Panc1 (cell line): Measurements from ENCODE around the gene PNO1.

Experiments
- CTCF ChIP-seq: fragments of 450-650 bp; IDR thresholded peaks from 2 replicates; pipeline ENCODE4 v1.5.1; 2017; ENCODE audit warnings: mild to moderate bottlenecking
- POLR2AphosphoS5 ChIP-seq: IDR thresholded peaks from 2 replicates; pipeline ENCODE4 v1.6.1; 2012; ENCODE audit warnings: mild to moderate bottlenecking, low read depth, low read length, moderate library complexity
- SIN3A ChIP-seq: IDR thresholded peaks from 2 replicates; pipeline ENCODE4 v1.6.1; 2012; ENCODE audit warnings: low read depth, mild to moderate bottlenecking, low read length, moderate library complexity, borderline replicate concordance; ENCODE audit not compliant: insufficient read depth
- TCF7L2 ChIP-seq: IDR thresholded peaks from 2 replicates; pipeline ENCODE4 v1.6.1; 2011; ENCODE audit warnings: mild to moderate bottlenecking, low read depth, low read length, inconsistent platforms
- TF ChIP-seq, protein P1 (sequence below), 2 experiments: IDR thresholded peaks; 2 replicates each; pipeline ENCODE4 v1.6.1; 2011 to 2012; ENCODE audit warnings: low read depth in 2 of 2, control low read depth in 1 of 2, low read length in 1 of 2, mild to moderate bottlenecking in 1 of 2, moderate library complexity in 1 of 2; ENCODE audit not compliant: insufficient read depth in 1 of 2

GRCh38 chr2:68176657-68177056 is 19.0 kb downstream of the PNO1 start:
- no peak for TF ChIP-seq CTCF
- no peak for TF ChIP-seq POLR2AphosphoS5
- TF ChIP-seq, protein P1, sequence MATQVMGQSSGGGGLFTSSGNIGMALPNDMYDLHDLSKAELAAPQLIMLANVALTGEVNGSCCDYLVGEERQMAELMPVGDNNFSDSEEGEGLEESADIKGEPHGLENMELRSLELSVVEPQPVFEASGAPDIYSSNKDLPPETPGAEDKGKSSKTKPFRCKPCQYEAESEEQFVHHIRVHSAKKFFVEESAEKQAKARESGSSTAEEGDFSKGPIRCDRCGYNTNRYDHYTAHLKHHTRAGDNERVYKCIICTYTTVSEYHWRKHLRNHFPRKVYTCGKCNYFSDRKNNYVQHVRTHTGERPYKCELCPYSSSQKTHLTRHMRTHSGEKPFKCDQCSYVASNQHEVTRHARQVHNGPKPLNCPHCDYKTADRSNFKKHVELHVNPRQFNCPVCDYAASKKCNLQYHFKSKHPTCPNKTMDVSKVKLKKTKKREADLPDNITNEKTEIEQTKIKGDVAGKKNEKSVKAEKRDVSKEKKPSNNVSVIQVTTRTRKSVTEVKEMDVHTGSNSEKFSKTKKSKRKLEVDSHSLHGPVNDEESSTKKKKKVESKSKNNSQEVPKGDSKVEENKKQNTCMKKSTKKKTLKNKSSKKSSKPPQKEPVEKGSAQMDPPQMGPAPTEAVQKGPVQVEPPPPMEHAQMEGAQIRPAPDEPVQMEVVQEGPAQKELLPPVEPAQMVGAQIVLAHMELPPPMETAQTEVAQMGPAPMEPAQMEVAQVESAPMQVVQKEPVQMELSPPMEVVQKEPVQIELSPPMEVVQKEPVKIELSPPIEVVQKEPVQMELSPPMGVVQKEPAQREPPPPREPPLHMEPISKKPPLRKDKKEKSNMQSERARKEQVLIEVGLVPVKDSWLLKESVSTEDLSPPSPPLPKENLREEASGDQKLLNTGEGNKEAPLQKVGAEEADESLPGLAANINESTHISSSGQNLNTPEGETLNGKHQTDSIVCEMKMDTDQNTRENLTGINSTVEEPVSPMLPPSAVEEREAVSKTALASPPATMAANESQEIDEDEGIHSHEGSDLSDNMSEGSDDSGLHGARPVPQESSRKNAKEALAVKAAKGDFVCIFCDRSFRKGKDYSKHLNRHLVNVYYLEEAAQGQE (IDR thresholded peaks at IDR 0.05; ENCODE audit: insufficient read depth in 1 of 2, low read depth in 2 of 2, low read length in 1 of 2): no peak
- TF ChIP-seq TCF7L2: no peak
- no peak for TF ChIP-seq SIN3A
